HG02870 (cell line): ENCODE measurements around the gene EIF3I.
"Not testable (repeated sequence)": the region's sequence is repeated elsewhere in the genome, so short reads cannot be mapped to it uniquely, and the experiment has no call there.

Experiments used
- ATAC-seq: cut with Tn5 transposase; IDR thresholded peaks from one replicate; pipeline ENCODE4 v1.9.1; 2021; ENCODE audit warnings: mild to moderate bottlenecking, moderate library complexity; ENCODE audit not compliant: unreplicated experiment

EIF3I gene

DNA sequence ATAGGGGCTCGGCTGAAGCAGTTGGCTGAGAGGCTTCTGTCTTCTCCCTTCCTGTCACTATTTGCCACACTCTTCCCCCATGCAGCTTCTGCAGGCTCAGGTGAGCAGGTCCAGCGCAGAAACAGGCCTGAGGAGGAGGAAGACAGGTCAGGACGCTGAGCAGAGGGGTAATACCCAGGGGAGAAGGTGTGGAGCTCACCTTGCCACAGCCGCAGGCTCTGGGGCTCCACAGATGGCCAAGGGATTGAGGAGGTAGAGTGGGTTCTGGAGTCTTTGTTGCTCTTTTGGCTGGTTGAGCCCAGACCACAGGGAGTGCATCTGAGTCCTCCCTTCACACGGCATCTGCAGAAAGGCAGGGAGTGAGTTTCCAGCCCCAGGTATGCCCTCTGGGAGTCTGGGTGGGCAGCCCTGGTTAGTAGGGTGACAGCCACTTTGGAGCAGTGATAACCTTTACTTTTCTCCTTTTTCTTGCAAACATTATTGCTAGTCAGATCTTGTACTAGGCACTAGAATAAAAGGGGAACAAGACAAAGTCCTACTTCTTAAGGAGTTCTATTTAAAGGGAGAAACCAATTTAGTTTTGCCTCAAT is 9.7 kb downstream of the EIF3I start:
- ATAC-seq, result no peak

GRCh38 chr1:32232558-32233304 is 10.5 kb downstream of the EIF3I start:
- ATAC-seq, result no peak

DNA sequence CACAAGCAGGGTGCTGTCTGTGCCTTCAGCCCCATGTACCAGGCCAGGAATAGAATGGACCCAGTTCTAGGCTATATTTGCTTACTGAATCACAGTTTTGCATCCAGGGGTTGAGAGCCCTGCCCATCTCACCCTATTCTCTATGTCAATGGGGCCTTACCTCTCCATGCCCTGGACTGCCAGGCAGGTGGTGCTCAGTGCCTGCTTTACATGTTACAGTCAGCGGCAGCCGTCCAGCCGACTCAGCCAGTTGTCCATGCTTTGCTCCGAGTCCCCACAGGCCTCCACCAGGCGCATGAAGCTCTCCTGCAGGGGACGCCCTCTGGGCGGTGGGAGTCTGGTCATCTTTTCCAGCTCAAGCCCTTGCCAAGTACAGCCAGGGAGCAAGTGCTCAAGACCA is 12.6 kb downstream of the EIF3I start:
- no peak for ATAC-seq

DNA sequence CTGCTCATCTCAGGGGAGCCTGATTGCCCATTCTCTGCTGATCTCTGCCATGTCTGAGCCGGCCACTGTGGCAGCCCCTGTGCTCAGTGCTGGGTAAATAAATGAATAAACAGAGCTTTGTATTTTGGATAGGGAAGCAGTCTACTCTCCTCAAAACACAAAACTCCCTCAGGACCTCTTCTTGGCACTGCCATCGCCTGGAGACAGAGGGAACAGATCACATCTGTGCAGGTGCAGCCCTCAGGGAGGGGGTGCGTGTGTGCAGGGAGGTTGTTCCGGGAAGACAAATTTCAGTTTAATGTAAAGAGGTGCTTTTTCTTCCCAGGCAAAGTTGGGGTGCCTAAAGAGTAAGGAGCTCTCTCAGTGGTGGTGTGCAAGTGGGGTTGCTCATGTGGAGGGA is 17.1 kb downstream of the EIF3I start:
- no peak for ATAC-seq

DNA sequence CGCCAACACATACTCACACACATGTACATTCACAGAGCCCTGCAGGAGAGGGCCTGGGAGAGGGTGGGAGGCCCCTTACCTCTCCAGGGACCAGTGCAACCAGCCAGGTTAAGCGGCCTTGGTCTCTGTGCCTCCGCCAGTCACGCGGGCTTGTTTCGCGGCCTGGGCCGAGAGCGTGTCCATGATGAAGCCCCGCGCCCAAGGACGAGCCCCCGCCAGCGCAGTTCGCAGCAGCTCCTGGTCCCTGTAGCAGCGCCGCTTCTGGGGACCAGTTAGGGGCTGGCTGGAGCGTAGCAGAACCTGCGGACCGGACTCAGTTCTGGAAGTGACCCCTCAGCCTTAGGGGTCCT is 17.6 kb downstream of the EIF3I start:
- ATAC-seq, result no peak

GRCh38 chr1:32240140-32240951 is 18.1 kb downstream of the EIF3I start:
- no peak for ATAC-seq

DNA sequence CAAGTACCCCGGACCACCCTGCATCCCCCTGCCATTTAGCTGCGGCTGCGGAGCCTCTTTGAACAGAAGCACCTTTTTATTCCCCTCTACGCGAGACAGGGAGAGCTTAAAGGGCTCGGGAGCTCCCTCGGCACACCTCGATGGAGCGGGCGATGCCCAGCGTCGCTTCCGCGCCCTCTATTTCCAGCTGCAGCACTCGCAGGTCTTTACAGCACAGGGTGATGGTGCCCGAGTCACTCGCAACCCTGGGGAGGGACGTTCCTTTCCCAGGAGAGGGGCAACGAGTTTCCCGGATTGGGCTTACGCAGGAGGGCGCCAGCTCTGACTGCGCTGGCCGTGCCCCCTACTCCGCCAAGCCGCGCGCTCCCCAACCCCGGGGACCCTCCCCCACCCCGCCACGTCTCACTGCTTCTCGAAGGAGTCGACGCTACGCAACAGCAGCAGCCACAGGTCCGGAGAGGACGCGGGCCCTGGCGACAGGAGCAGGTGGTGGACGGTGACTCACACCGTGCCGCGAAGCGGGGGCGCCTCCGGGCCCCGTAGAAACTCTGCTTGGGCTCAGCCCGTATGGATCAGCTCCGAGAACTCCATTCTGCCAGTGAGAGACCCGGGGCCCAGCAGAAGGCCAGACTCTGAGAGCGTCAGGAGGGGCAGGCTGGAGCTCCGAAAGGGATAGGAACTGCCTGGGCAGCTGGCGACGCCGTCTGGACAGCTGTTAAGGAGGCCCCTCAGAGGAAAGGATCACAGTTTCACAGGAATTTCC is 19.0 kb downstream of the EIF3I start:
- no peak for ATAC-seq

DNA sequence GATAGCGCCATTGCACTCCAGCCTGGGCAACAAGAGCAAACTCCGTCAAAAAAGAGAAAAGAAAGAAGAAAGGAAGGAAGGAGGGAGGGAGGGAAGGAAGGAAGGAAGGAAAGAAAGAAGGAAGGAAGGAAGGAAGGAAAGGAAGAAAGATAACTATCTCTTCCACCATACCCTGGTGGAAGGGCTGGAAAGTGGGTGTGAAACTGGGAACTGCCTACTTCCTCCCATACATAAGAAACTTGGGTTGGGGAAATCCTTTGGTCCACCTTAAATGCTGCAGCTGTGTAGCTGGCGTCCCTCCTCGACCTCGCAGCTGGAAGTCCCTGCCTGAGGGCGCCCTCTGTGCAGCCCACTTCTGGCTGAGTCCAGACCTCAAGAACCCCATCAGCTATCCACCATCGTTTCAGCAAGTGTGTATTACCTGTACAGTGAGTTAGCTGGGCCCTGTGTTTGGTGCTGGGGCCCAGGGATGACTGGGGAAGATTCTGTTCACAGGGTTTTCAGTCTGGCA is 20.2 kb downstream of the EIF3I start:
- ATAC-seq, result no peak

GRCh38 chr1:32246888-32247273 is 24.7 kb downstream of the EIF3I start, which contains the start of gene FAM167B:
Gene FAM167B, plus strand, starts transcription at chr1:32247222. Its CDS starts 200 bp downstream, at chr1:32247422.
- ATAC-seq, result no peak

DNA sequence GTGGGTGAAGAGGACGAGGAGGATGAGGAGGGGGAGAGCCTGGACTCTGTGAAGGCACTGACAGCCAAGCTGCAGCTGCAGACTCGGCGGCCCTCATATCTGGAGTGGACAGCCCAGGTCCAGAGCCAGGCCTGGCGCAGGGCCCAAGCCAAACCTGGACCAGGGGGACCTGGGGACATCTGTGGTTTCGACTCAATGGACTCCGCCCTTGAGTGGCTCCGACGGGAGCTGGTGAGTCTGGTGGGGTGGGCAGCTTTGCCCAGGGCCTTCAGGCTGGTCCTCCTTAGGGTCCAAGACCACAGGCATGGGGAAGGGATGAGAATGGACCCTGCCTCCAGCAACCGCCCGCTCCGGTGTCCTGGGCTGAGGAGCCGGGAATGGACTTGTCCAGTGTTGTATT is 25.2 kb downstream of the EIF3I start:
- no peak for ATAC-seq

DNA sequence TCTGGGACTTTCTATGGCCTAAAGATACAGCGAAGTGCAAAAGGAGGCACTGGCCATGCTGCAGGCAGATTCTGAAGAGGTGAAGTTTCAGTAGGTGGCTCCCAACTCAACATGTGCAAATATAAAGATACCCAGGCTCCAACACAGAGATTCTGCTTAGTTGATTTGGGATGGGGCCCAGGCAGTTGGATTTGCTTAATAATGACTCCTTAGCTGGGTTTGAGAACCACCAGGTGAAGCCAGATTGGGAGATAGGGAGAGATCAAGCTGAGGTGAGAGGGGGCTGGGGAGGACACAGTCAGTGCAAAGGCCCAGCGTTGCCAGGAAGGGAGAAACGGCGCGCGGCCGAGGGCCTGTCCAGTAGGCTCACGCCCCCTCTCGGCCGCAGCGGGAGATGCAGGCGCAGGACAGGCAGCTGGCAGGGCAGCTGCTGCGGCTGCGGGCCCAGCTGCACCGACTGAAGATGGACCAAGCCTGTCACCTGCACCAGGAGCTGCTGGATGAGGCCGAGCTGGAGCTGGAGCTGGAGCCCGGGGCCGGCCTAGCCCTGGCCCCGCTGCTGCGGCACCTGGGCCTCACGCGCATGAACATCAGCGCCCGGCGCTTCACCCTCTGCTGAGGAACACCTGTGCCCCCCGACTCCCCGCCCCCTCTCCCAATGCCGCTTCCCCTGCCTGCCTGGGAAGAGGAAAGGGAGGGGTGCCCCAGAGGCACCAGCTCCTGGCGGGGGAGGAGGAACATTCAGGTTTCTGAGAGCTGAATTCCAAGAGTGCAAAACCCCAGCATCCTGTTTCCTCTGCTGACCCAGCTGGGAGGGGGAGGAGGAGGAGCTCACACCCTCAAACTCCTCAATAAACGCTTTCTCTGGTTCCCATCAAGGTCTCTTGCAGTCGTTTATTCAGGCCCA is 26.0 kb downstream of the EIF3I start:
- no peak for ATAC-seq

DNA sequence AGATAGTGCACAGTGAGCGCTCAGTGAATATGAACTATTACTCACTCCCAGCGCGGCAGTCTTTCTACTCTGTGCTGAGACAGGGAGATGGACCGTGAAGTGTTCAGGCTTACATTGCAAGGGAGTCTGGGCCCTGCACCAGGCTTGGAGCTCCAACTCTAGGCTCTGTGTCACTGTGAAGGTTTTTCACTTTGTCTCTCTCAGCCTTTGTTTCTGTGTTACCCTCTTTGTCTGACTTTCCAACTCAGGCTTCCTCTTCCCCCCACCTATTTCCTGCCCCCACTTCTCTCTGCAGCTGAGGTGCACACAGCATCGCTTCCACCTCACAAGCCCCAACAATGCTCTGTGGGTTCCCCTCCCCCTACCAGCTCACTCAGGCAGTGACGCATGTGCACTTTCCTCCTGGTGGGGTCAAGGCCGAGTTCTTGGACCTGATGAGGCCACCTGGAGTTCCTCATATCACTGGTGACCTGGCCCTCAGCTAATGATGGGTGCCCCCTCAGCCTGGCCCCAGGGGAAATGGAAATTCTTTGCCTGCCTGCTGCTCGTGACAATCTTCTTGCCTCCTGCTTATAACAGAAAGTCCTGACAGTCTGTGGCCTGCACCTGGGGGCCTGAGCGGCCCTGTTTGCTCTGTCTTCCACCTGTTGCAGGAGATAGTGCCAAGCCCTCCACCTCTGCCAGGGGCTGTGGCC is 27.8 kb downstream of the EIF3I start:
- peak; percentile 67 for ATAC-seq

GRCh38 chr1:32250893-32251716 is 28.9 kb downstream of the EIF3I start, which contains the start of gene LCK:
Gene LCK, plus strand, starts transcription at chr1:32251265. Its CDS starts 23,065 bp downstream, at chr1:32274330.
- no peak for ATAC-seq

DNA sequence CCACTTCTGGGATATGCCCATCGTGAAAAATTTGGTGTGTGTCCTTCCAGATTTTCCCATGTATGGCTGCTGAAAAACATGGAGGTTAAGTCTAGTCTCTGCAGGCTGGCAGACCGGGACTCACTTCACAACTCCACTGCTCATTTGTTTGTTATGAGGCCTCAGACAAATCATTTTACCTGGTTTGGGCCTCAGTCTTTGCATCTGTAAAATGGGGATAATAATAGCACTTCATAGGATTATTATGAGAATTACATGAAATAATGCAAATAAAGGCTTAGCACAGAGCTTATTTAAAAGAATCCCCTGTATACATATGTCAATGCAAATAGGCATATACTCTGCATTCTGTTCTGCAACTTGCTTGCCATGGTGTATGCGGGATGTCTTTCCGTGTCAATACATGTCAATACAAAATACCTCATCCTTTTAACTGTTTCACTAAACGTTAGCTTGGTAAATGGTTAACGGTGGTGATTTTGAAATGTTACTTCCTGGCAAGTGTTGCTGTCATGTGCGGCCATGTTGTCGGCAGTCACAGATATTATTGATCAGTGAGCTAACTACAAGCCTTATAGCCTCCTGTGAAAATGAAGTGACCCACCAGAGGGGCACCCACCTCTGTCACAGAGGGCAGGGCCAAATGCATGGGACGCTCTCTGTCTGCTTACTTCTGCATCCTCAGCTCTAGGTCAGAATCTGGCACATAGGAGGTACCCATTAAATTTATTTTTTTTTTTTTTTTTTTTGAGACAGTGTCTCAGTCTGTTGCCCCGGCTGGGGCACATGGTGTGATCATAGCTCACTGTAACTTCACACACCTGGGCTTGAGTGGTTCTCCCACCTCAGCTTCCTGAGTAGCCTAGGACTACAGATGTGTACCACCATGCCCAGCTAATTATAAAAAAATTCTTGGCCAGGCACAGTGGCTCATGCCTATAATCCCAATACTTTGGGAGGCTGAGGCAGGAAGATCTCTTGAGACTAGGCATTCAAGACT is 33.2 kb downstream of the EIF3I start:
- ATAC-seq, result no peak

DNA sequence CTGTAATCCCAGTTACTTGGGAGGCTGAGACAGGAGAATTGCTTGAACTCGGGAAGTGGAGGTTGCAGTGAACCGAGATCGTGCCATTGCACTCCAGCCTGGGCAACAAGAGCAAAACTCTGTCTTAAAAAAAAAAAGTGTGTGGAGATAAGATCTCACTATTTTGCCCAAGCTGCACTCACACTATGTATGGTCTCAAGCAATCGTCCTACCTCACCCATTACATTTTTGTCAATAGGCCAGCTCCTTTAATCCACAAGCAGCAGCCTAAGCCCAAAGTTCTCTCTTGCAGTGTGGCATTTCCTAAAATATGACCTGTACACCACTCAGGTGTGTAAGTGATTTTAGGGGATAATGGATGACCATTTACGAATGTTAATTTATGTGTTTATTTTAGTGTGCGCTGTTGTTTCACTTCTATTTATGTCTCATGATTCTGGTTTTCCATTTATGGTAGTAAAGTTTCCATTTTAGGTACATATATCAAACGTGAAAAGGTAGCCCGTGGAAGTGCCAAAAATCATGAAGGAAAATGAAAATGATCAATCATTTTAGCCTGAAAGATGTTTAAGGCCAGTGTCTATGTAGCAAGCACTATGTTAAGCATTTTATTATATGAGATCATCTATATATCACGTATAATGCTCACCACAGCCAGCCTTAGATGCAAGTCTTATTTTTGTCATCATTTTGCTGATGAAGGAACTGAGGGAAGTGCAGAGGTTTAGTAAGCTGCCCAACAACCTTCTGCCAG is 34.4 kb downstream of the EIF3I start:
- no peak for ATAC-seq

DNA sequence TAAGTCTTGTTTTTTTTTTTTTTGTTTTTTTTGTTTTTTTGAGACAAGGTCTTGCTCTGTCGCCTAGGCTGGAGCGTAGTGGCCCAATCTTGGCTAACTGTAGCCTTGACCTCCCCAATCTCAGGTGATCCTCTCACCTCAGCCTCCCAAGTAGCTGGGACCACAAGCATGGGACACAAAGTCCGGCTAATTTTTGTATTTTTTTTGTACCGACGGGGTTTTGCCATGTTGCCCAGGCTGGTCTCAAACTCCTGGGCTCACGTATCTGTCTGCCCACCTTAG is 35.0 kb downstream of the EIF3I start:
- ATAC-seq, result no peak

- ATAC-seq, result not testable (repeated sequence)
Measured at GRCh38 chr1:32263236-32263593, 41.0 kb downstream of the EIF3I start.
